Vagina (tissue), 2 donors: ENCODE data around the gene DPYD. TPM values are rescaled to one million over a fixed set of nuclear protein-coding genes. Genes with fewer than 3 reads are reported as not detected.

Experiments
- DNase-seq, 2 donors: peaks; one replicate each; pipeline ENCODE4 v3.0.0-alpha.2; 2017; ENCODE audit errors: extremely low spot score in 2 of 2
- H3K27ac ChIP-seq: fragments of 200-600 bp; sonication (generic); one replicate; pipeline ENCODE4 v1.5.1; 2019
- H3K27me3 ChIP-seq: fragments of 200-600 bp; sonication (generic); one replicate; pipeline ENCODE4 v1.5.1; 2019
- H3K36me3 ChIP-seq, 2 donors: fragments of 200-600 bp; sonication (generic); one replicate each; pipeline ENCODE4 v1.5.1; 2017 to 2019
- H3K4me1 ChIP-seq: fragments of 200-600 bp; sonication (generic); one replicate; pipeline ENCODE4 v1.5.1; 2019
- H3K4me3 ChIP-seq, 2 donors: fragments of 200-600 bp; sonication (generic); 1 replicate in 1 of 2; 2 replicates in 1 of 2; pipeline ENCODE4 v1.5.1; 2016 to 2019
- H3K9me3 ChIP-seq: fragments of 200-600 bp; sonication (generic); one replicate; pipeline ENCODE4 v1.5.1; 2019
- CTCF ChIP-seq, 3 experiments: fragments of 450-650 bp in 2 of 3; fragments of 200-600 bp in 1 of 3; sonication (generic) in 1 of 3; IDR thresholded peaks; one replicate each; pipeline ENCODE4 v1.5.1; 2017 to 2019; ENCODE audit warnings: antibody characterized with exemption in 3 of 3, mild to moderate bottlenecking in 2 of 3, moderate library complexity in 2 of 3
- POLR2A ChIP-seq, 2 donors: fragments of 450-650 bp; IDR thresholded peaks; one replicate each; pipeline ENCODE4 v1.6.1; 2017; ENCODE audit warnings: antibody characterized with exemption in 2 of 2, mild to moderate bottlenecking in 2 of 2, moderate library complexity in 2 of 2
- POLR2AphosphoS5 ChIP-seq, 2 donors: sonication (generic); formaldehyde crosslinking; IDR thresholded peaks; one replicate each; pipeline ENCODE4 v1.9.0; 2017; ENCODE audit warnings: antibody characterized with exemption in 2 of 2, mild to moderate bottlenecking in 2 of 2, low read depth in 1 of 2; ENCODE audit not compliant: insufficient read depth in 1 of 2
- intact Hi-C: fragments of 100-400 bp; cut with DNase I; formaldehyde crosslinking; loops from one replicate; pipeline ENCODE4 v1.15.1; 2023
- total RNA-seq: library from RNA; depleted of rRNA; stranded (reverse); fragments of >200 nt; gene quantifications from one replicate; pipeline ENCODE4 v1.2.3, GENCODE V29; 2016

The DPYD gene
- total RNA-seq, 1 donor from 2014 or later: 45.7 TPM

GRCh38 chr1:97041026-97041425 lies 879.8 kb downstream of the DPYD start:
- Histone ChIP-seq H3K27me3 (no peaks in the 10 kb centered on the region), H3K27ac (no peak overlapping the region), H3K36me3 (no peaks in the 10 kb centered on the region), H3K9me3 (no peaks in the 10 kb centered on the region), H3K4me3 (no peak overlapping the region), H3K4me1 (peaks cover under 1% of the 10 kb centered on the region)
- no peak for DNase-seq
- intact Hi-C loops: no loop called here
- no peak for TF ChIP-seq CTCF (IDR thresholded peaks at IDR 0.05)
- no peak for TF ChIP-seq POLR2AphosphoS5 (IDR thresholded peaks at IDR 0.05; ENCODE audit: insufficient read depth in 1 of 2, low read depth in 1 of 2)
- TF ChIP-seq POLR2A (IDR thresholded peaks at IDR 0.05): no peak

- Histone ChIP-seq H3K36me3 (no peaks in the 10 kb centered on the region), H3K9me3 (no peaks in the 10 kb centered on the region), H3K4me3 (no peak overlapping the region), H3K27ac (no peak overlapping the region), H3K4me1 (no peaks in the 10 kb centered on the region), H3K27me3 (no peaks in the 10 kb centered on the region)
- no peak for DNase-seq
- intact Hi-C loops: no loop called here
- no peak for TF ChIP-seq CTCF (IDR thresholded peaks at IDR 0.05)
- TF ChIP-seq POLR2AphosphoS5 (IDR thresholded peaks at IDR 0.05; ENCODE audit: insufficient read depth in 1 of 2, low read depth in 1 of 2): no peak
- TF ChIP-seq POLR2A (IDR thresholded peaks at IDR 0.05): no peak
These were observed 882.4 kb downstream of the DPYD start for GRCh38 chr1:97038410-97038809.

GRCh38 chr1:97034651-97035050 lies 886.2 kb downstream of the DPYD start:
- no peak for DNase-seq
- H3K4me3 ChIP-seq: no peak overlapping the region
- no peaks in the 10 kb centered on the region for H3K4me1 ChIP-seq
- intact Hi-C loops: no loop called here
- TF ChIP-seq POLR2AphosphoS5 (IDR thresholded peaks at IDR 0.05; ENCODE audit: insufficient read depth in 1 of 2, low read depth in 1 of 2): no peak
- no peak for TF ChIP-seq CTCF (IDR thresholded peaks at IDR 0.05)
- TF ChIP-seq POLR2A (IDR thresholded peaks at IDR 0.05): no peak
- no peaks in the 10 kb centered on the region for H3K9me3 ChIP-seq
- H3K27me3 ChIP-seq: no peaks in the 10 kb centered on the region
- no peaks in the 10 kb centered on the region for H3K36me3 ChIP-seq
- H3K27ac ChIP-seq: no peak overlapping the region

- H3K27me3 ChIP-seq: no peaks in the 10 kb centered on the region
- TF ChIP-seq CTCF (IDR thresholded peaks at IDR 0.05) (no peak), POLR2AphosphoS5 (IDR thresholded peaks at IDR 0.05; ENCODE audit: insufficient read depth in 1 of 2, low read depth in 1 of 2) (no peak), POLR2A (IDR thresholded peaks at IDR 0.05) (no peak)
- DNase-seq: no peak
- no peaks in the 10 kb centered on the region for H3K9me3 ChIP-seq
- H3K4me1 ChIP-seq: no peaks in the 10 kb centered on the region
- no peak overlapping the region for H3K27ac ChIP-seq
- H3K36me3 ChIP-seq: no peaks in the 10 kb centered on the region
- no peak overlapping the region for H3K4me3 ChIP-seq
- intact Hi-C loops: no loop called here
These were observed 886.9 kb downstream of the DPYD start for GRCh38 chr1:97033949-97034348.
